H1 (cell line): ENCODE measurements around the gene FARS2. TPM values are rescaled to one million over a fixed set of nuclear protein-coding genes. Genes with fewer than 3 reads are reported as not detected.

Experiments used
- CHD1 ChIP-seq: IDR thresholded peaks from 2 replicates; pipeline ENCODE4 v1.6.1; 2012; ENCODE audit warnings: low read depth, low read length, improper control_type of control experiment
- JUND ChIP-seq: IDR thresholded peaks from 2 replicates; pipeline ENCODE4 v1.6.1; 2011; ENCODE audit warnings: mild to moderate bottlenecking, improper control_type of control experiment, low read length
- MAFK ChIP-seq: IDR thresholded peaks from 2 replicates; pipeline ENCODE4 v1.6.1; 2012; ENCODE audit warnings: low read depth, mild to moderate bottlenecking, improper control_type of control experiment, low read length
- SP1 ChIP-seq: IDR thresholded peaks from 2 replicates; pipeline ENCODE4 v1.6.1; 2011; ENCODE audit warnings: low read depth, low read length
- SP2 ChIP-seq: IDR thresholded peaks from 2 replicates; pipeline ENCODE4 v1.6.1; 2012; ENCODE audit warnings: mild to moderate bottlenecking, low read length, inconsistent platforms
- SUZ12 ChIP-seq: fragments of 200-600 bp; sonication (generic); IDR thresholded peaks from 2 replicates; pipeline ENCODE4 v1.6.1; 2012; ENCODE audit warnings: mild to moderate bottlenecking, inconsistent platforms, low read length, moderate library complexity, mixed read lengths
- polyA plus RNA-seq, 7 experiments: library from polyadenylated mRNA; depleted of rRNA in 3 of 7; stranded (reverse) in 5 of 7; unstranded in 2 of 7; fragments of >200 nt in 5 of 7; fragments of 200-250 nt in 2 of 7; gene quantifications; 1 replicate in 5 of 7; 2 replicates in 1 of 7; 4 replicates in 1 of 7; pipeline versions ENCODE4 v1.2.1 to v1.2.3, GENCODE V29; 2011 to 2013; ENCODE audit warnings: missing spikeins in 2 of 7, mixed read lengths in 2 of 7
- total RNA-seq: library from RNA; stranded (reverse); fragmentation: NEBNext Ultra II Directional; extraction: Animal tissue kit (Norgen Biotek cat#: 25700); gene quantifications from 2 replicates; pipeline ENCODE4 v1.2.1, GENCODE V29; 2021
- TF ChIP-seq, protein P1 (sequence below), 3 experiments: IDR thresholded peaks; 1 replicate in 2 of 3; 2 replicates in 1 of 3; pipeline versions ENCODE4 v1.5.1 to v1.6.1; 2011; ENCODE audit warnings: low read length in 3 of 3, mild to moderate bottlenecking in 3 of 3, inconsistent platforms in 2 of 3, low read depth in 1 of 3, moderate library complexity in 1 of 3; ENCODE audit not compliant: insufficient read depth in 1 of 3; ENCODE audit errors: control extremely low read depth in 1 of 3
- TF ChIP-seq, protein P2 (sequence below): fragments of 300-600 bp; sonication (generic); IDR thresholded peaks from 2 replicates; pipeline ENCODE4 v1.7.1; 2012; ENCODE audit warnings: low read length, moderate library complexity, mild to moderate bottlenecking, inconsistent platforms; ENCODE audit not compliant: insufficient replicate concordance

Gene FARS2
- total and polyA plus RNA-seq, 2 of the 8 experiments (the other 6 are each of a cell fraction or from before 2014, with no cell fraction given) = 11.7 to 14.4 TPM

DNA sequence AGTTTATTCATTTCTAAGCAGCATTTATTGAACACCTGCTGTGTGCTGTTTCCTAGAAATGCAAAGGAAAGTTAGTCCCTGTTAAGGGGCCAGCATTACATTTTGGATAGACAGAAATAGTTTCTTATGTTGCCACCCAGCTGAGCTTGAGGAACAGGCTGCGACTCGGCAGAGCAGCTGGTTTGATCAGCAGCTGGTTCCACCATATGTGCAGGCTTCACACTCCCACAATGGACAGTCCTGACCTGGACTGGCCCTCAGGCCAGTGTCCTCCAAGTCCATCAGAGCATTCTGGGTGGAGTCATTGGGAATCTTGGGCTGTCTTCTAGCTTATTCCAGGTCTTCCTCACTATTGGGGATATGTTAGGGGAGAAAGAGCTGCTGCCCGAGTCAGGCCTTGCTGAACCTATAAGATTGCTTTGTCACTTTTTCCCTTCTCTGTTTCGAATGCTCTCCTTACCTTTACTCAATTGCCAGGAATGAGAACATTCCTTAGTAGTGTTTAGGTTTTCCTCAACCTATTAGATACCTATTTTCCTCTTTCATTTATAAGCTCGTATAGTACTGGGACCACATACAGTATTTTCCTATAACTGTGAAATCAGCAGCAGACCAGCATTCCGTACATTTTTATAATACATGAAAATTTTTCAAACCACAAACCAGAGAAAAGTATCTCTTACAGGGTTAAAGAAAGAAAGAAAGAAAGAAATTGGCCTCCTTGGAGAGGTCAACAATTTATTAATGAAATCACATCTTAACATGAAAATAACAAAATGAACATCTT is 203.0 kb downstream of the FARS2 start (continued):
- TF ChIP-seq, protein P1, sequence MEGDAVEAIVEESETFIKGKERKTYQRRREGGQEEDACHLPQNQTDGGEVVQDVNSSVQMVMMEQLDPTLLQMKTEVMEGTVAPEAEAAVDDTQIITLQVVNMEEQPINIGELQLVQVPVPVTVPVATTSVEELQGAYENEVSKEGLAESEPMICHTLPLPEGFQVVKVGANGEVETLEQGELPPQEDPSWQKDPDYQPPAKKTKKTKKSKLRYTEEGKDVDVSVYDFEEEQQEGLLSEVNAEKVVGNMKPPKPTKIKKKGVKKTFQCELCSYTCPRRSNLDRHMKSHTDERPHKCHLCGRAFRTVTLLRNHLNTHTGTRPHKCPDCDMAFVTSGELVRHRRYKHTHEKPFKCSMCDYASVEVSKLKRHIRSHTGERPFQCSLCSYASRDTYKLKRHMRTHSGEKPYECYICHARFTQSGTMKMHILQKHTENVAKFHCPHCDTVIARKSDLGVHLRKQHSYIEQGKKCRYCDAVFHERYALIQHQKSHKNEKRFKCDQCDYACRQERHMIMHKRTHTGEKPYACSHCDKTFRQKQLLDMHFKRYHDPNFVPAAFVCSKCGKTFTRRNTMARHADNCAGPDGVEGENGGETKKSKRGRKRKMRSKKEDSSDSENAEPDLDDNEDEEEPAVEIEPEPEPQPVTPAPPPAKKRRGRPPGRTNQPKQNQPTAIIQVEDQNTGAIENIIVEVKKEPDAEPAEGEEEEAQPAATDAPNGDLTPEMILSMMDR (IDR thresholded peaks at IDR 0.05; ENCODE audit: control extremely low read depth in 1 of 3, insufficient read depth in 1 of 3, low read depth in 1 of 3, low read length in 3 of 3) = no peak
- TF ChIP-seq SP2 (no peak), CHD1 (no peak), JUND (no peak), MAFK (no peak), SP1 (no peak), SUZ12 (no peak)
- TF ChIP-seq, protein P2, sequence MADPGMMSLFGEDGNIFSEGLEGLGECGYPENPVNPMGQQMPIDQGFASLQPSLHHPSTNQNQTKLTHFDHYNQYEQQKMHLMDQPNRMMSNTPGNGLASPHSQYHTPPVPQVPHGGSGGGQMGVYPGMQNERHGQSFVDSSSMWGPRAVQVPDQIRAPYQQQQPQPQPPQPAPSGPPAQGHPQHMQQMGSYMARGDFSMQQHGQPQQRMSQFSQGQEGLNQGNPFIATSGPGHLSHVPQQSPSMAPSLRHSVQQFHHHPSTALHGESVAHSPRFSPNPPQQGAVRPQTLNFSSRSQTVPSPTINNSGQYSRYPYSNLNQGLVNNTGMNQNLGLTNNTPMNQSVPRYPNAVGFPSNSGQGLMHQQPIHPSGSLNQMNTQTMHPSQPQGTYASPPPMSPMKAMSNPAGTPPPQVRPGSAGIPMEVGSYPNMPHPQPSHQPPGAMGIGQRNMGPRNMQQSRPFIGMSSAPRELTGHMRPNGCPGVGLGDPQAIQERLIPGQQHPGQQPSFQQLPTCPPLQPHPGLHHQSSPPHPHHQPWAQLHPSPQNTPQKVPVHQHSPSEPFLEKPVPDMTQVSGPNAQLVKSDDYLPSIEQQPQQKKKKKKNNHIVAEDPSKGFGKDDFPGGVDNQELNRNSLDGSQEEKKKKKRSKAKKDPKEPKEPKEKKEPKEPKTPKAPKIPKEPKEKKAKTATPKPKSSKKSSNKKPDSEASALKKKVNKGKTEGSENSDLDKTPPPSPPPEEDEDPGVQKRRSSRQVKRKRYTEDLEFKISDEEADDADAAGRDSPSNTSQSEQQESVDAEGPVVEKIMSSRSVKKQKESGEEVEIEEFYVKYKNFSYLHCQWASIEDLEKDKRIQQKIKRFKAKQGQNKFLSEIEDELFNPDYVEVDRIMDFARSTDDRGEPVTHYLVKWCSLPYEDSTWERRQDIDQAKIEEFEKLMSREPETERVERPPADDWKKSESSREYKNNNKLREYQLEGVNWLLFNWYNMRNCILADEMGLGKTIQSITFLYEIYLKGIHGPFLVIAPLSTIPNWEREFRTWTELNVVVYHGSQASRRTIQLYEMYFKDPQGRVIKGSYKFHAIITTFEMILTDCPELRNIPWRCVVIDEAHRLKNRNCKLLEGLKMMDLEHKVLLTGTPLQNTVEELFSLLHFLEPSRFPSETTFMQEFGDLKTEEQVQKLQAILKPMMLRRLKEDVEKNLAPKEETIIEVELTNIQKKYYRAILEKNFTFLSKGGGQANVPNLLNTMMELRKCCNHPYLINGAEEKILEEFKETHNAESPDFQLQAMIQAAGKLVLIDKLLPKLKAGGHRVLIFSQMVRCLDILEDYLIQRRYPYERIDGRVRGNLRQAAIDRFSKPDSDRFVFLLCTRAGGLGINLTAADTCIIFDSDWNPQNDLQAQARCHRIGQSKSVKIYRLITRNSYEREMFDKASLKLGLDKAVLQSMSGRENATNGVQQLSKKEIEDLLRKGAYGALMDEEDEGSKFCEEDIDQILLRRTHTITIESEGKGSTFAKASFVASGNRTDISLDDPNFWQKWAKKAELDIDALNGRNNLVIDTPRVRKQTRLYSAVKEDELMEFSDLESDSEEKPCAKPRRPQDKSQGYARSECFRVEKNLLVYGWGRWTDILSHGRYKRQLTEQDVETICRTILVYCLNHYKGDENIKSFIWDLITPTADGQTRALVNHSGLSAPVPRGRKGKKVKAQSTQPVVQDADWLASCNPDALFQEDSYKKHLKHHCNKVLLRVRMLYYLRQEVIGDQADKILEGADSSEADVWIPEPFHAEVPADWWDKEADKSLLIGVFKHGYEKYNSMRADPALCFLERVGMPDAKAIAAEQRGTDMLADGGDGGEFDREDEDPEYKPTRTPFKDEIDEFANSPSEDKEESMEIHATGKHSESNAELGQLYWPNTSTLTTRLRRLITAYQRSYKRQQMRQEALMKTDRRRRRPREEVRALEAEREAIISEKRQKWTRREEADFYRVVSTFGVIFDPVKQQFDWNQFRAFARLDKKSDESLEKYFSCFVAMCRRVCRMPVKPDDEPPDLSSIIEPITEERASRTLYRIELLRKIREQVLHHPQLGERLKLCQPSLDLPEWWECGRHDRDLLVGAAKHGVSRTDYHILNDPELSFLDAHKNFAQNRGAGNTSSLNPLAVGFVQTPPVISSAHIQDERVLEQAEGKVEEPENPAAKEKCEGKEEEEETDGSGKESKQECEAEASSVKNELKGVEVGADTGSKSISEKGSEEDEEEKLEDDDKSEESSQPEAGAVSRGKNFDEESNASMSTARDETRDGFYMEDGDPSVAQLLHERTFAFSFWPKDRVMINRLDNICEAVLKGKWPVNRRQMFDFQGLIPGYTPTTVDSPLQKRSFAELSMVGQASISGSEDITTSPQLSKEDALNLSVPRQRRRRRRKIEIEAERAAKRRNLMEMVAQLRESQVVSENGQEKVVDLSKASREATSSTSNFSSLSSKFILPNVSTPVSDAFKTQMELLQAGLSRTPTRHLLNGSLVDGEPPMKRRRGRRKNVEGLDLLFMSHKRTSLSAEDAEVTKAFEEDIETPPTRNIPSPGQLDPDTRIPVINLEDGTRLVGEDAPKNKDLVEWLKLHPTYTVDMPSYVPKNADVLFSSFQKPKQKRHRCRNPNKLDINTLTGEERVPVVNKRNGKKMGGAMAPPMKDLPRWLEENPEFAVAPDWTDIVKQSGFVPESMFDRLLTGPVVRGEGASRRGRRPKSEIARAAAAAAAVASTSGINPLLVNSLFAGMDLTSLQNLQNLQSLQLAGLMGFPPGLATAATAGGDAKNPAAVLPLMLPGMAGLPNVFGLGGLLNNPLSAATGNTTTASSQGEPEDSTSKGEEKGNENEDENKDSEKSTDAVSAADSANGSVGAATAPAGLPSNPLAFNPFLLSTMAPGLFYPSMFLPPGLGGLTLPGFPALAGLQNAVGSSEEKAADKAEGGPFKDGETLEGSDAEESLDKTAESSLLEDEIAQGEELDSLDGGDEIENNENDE = no peak
